Mesangial cell (primary cell): ENCODE results near the gene PARP9. TPM values are rescaled to one million over a fixed set of nuclear protein-coding genes. Genes with fewer than 3 reads are reported as not detected.

Source experiments
- total RNA-seq: library from RNA; depleted of rRNA; stranded (reverse); fragments of >200 nt; gene quantifications from 2 replicates; pipeline ENCODE4 v1.2.3, GENCODE V29; 2015

Gene PARP9
- total RNA-seq, result 6.8 and 13.2 TPM in 2 replicates

DNA sequence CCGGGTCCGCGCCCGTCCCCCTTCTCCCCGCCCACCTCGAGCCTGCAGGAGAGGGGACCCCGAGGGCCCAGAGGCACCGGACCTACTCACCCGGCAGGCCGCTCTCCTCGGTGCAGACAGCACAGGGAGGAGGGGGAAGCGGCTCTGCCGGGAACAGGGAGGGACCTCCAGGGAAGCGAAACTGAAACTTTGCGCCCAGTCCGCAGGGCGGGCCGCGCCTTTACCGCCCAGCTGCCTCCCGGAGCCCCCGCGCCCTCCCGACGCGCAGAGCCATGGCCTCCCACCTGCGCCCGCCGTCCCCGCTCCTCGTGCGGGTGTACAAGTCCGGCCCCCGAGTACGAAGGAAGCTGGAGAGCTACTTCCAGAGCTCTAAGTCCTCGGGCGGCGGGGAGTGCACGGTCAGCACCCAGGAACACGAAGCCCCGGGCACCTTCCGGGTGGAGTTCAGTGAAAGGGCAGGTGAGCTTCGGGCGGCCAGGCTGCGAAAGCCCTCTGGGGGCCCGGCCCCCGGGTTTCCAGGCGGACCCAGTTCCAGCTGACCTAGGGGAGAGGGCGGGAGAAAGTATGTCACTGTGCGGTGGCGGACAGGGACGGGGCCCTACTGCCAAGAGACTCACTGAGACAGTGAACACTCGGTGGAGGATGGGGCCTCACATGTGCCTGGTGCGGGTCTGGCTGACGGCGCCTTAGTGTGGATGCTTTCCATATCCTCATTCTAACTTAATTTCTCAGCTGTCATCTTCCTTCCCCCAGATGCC, at the start of gene PARP9, which contains the start of gene DTX3L:
PARP9 (minus strand) TSS at position 146 of the 758 bp plus-strand sequence. CDS start 4,680 bp downstream, outside the sequence.
DTX3L (plus strand) TSS at position 184 of the 758 bp plus-strand sequence; CDS start at position 273, 89 bp downstream.

DNA sequence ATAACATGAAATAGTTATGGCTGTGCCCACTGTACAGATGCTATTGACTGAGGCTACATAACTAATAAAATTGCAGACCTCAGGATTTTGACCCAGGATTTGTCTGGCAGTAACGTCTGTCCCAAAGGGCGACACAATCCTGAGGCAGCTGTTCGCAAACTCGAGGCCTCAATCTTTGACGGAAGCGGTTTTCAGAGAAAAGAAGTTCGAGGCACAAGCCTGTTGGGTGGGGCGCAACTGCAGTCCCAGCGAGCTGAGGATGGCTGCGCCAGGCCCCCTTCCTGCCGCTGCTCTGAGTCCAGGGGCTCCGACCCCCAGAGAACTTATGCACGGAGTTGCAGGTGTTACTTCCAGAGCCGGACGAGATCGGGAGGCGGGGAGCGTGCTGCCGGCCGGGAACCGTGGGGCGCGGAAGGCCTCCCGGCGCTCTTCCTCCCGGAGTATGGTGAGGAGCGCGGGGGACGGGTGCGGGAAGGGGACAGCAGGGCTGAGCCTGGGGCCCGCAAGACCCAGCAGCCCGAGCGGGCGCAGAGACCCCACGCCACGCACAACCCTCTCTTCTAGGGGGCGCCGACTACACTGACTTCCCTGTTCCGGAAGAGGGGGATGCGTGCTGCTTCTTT, 13.4 kb upstream of the PARP9 start, which contains the start of gene PARP15:
PARP15 (plus strand) TSS at position 242 of the 623 bp plus-strand sequence; CDS start at position 260, 18 bp downstream.

DNA sequence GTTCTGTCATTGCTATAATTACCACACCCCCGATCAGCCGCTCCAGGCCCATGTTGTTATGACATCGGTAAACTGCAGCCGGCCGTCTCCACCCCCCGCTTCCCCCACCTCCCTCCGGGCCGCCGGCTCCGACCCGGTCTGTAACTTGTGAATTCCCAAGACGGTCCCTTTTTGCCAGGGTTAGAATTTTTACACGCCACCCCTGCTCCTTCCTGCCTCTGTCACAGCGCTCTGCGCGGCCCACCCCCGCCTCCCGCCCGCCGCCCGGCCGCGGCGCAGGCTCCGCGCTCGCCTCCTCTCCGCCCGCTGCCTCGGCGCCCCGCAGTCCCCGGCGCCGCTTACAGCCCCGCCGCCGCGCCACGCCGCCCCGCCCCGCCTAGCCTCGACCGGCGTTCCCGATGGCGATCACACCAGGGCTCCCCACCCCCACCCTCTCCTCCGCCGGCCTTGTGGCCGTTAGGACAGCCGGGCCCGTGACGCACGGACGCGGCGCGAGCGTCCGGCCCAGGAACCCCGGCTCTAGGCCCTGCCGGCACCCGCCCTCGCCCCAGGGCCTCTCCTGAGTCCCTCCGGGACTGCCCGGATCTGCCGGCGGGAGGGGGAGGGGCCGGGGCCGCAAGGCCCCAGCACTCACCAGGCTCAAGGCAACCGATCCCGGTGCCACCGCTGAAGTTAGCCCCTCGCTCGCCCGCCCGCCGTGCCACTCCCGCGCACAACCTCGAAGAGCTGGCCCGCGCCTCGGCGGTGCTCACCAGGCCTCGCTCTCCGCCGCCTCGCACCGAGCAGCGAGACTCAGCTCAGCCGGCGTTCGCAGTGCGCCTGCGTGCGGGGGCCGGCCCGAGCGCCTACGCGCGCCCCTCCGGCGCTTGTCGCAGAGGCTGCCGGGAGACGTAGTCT, 49.7 kb downstream of the PARP9 start, which contains the start of gene KPNA1:
KPNA1 (minus strand) TSS at position 817 of the 897 bp plus-strand sequence. CDS start 18,374 bp downstream, outside the sequence.

Other genes with a start within 250 kb of the PARP9 start
- not detected in 2 replicates for gene CSTA, start 239.1 kb downstream of the PARP9 start, total RNA-seq
- gene MIX23, start 181.1 kb downstream of the PARP9 start, total RNA-seq, result 10.0 and 24.0 TPM in 2 replicates
- 14.0 and 17.1 TPM in 2 replicates for gene FAM162A, start 180.1 kb downstream of the PARP9 start, total RNA-seq
- gene WDR5B, start 148.2 kb downstream of the PARP9 start, total RNA-seq, result 1.6 and 3.3 TPM in 2 replicates
- gene KPNA1, start 49.4 kb downstream of the PARP9 start, total RNA-seq, result 27.1 and 29.4 TPM in 2 replicates
- 15.6 and 26.0 TPM in 2 replicates for gene DTX3L, start within 50 bp of the PARP9 start, total RNA-seq
- gene PARP15, start 13.3 kb upstream of the PARP9 start, total RNA-seq, result 0.25 TPM in 1 of 2 replicates, not detected in the other
- 20.9 and 23.7 TPM in 2 replicates for gene PARP14, start 116.5 kb upstream of the PARP9 start, total RNA-seq
- gene HSPBAP1, start 229.5 kb upstream of the PARP9 start, total RNA-seq, result 2.4 and 4.2 TPM in 2 replicates
- 12.7 and 19.0 TPM in 2 replicates for gene SLC49A4, start 230.8 kb upstream of the PARP9 start, total RNA-seq